RPMI7951 (cell line): ENCODE results near the gene DNAJC15. TPM values are rescaled to one million over a fixed set of nuclear protein-coding genes. Genes with fewer than 3 reads are reported as not detected.

Source experiments
- DNase-seq: peaks from one replicate; pipeline ENCODE4 v3.0.0-alpha.2; 2012; ENCODE audit warnings: low read depth
- total RNA-seq: library from RNA; depleted of rRNA; stranded (reverse); fragments of >200 nt; shearing (Covaris generic); gene quantifications from 2 replicates; pipeline ENCODE4 v1.2.3, GENCODE V29; 2014

The DNAJC15 gene
- total RNA-seq, 1 experiment from 2014 or later = 54.5 TPM

DNA sequence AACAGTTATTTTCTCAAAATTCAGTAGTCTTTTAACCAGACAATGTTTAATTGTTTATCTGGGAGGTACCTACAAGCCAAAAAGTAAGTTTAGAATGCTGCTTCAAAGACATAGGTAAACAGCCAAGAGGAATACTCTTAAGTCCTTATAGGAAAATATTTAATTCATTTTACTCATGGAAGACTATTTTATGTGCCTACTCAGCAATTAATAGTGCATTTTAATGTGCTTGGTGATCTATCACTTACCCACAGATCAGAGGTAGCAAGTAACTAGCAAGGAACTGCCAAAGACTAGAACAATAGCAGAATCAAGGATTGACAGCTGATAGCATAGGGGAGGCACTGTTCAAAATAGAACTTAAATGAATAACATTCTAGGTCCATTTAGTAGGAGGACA lies 60.4 kb downstream of the DNAJC15 start:
- no peak for DNase-seq

DNA sequence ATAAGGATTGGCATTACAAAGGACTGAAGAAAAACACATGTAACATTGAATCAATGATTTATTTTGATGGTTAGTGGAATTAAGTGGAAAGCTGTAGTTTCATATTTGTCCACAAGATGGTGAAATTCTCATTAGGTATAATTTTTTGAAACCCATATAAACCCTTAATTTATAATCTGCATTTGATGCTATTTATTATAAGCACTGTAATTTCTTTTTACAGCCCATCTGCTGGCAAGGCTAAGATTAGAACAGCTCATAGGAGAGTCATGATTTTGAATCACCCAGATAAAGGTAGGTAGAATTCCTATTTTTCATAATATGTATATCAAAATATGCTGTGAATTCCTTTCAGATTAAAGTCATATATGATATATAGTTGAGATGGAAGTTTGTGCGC lies 62.2 kb downstream of the DNAJC15 start:
- DNase-seq = peak; percentile 36

GRCh38 chr13:43086181-43086580 lies 62.8 kb downstream of the DNAJC15 start:
- DNase-seq = no peak

DNA sequence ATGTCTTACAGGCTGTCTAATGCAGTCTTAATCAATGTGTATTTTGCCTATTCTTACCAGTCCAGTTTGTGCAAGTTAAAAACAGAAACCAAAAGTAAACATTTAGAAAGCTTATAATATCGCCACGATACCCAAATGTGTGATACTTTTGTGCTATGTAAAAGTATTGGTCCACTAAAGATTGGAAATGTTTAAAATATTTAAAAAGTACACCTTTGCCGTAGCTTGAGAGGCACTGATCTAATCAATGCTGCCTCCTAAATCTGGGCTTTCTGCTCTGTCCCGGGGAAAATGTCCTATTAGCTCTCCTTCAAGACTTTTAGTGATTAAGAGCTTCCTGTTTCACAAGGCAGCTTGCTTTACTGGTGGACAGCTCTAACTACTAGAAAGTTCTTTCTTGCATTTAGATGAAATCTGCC lies 64.7 kb downstream of the DNAJC15 start:
- peak; percentile 20 for DNase-seq

DNA sequence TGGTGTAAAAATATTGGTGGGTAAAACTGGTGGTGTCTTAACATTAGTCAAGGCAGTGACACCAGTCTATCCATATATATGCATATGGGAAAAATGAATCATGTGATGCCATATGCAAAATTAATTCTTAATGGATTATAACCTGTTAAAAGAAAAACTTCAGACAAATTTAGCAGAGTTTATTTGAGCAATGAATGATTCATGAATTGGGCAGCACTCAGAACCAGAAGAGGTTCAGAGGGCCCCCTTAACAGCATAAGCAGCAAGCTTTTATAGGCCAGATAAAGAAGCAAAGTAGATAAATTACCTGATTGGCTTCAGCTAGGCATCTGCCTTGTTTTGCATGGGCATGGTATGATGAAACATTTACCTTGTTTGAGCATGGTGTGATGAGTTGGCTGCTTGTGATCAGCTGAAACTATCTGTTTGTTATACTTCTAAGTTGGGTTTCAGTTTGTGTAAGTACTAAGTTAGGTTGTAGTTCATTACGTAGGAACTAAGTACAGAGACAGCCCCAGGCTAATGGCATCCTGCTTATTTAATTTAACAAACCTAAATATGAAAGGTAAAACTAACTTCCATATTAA lies 66.6 kb downstream of the DNAJC15 start:
- no peak for DNase-seq

- DNase-seq = peak; percentile 18
Observed at GRCh38 chr13:43094901-43095300, 71.5 kb downstream of the DNAJC15 start.

DNA sequence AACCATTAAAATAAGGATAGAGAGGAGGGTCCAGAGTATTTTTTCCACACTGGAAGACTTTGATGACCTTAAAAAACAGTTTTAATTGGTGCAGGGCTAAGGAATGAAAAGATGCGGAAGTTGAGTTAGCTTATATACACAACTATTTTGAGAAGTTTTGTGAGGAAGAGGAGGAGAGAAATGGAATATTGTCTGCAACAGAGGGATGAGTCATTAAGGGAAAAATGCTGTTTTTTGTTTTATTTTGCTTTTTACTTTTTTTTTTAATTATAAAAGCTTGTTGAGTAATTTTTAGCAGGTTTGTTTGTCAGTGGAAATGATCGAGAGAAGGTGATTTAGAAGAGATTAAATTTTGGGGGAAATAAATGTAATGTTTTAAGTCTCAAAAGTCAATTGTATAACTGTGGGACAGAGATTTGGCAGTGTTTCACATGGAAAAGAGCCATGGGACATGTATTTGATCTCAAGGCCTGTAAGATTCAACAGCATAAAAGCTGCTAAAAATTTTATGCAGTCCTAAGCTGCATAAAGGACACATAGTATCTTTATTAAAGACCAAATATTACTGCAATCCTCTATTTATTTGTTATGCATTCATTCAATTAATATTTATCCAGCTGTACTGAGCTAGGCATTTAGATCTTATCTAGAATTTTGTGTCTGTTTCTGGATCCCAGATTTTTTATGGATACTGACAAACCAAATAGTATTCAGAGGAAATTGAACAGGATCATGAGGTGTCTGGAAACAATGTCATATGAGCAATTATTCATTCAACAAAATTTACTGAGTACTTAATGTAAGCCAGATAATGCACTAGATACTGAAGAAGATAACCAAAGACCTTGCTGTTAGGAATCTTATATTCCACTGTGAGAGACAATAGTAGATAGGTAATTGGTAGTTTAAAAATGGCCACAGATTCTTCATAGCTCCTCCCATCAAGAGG lies 72.7 kb downstream of the DNAJC15 start:
- DNase-seq = peak; percentile 37

DNA sequence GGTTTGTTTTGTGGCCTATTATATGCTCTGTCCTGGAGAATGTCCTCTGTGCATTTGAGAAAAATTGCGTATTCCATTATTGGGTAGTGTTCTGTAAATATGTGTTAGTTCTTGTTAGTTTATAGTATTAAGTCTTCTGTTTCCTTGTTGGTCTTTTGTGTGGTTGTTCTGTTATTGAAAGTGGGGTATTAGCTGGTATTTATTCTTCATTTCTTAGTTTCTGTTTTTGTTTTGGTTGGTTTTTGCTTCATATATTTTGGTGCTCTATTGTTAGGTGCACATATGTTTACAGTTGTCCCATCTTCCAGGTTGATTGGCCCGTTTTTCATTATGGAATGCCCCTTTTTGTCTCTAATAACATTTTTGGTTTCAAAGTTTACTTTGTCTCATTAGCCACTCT lies 77.3 kb downstream of the DNAJC15 start:
- no peak for DNase-seq

GRCh38 chr13:43102304-43102703 lies 78.9 kb downstream of the DNAJC15 start:
- DNase-seq = no peak

GRCh38 chr13:43107780-43108179 lies 84.4 kb downstream of the DNAJC15 start:
- no peak for DNase-seq

DNA sequence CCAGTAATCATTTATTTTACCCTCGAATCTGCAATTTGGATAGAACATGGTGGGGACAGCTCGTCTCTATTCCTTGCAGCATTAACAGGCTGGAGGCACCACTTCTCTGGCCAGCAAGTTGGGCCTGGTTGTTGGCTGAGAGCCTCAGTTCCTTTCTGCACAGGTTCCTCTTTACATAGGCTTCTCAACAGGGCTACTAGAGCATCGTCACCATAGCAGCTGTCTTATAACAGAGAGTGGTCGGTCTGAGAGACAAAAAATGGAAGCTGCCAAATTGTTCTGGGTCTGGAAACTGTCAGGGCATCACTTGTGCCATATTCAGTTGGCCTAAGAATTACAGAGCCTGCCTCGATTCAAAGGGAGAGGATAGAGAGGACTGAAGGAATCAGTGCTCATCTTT lies 86.7 kb downstream of the DNAJC15 start:
- DNase-seq = no peak

- no peak for DNase-seq
Observed at GRCh38 chr13:43110658-43111057, 87.3 kb downstream of the DNAJC15 start.

GRCh38 chr13:43111559-43112400 lies 88.4 kb downstream of the DNAJC15 start:
- DNase-seq = no peak

DNA sequence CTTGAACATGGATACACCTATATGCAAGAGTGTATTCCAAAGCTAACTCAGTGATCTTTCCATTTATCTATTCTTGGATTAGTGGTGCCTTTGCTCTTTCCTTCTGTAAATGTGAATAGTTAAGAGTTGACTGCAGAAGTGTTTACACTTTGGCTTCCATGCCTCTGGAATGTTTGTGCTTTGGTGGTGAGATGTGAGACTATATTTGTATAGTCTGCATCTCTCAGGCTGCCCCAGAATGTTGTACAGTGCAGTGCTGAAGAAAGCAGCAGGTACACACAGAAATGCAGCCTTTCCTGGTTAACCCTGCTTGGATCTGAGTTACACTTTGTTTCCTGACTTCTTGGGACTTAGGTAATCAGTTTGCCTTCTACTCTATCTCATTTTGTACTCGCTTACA lies 90.2 kb downstream of the DNAJC15 start:
- DNase-seq = no peak

GRCh38 chr13:43114504-43114903 lies 91.1 kb downstream of the DNAJC15 start:
- DNase-seq = no peak

- DNase-seq = no peak
Observed at GRCh38 chr13:43115141-43115540, 91.8 kb downstream of the DNAJC15 start.

GRCh38 chr13:43116242-43116641 lies 92.9 kb downstream of the DNAJC15 start:
- no peak for DNase-seq

GRCh38 chr13:43118521-43118920 lies 95.1 kb downstream of the DNAJC15 start:
- DNase-seq = no peak

DNA sequence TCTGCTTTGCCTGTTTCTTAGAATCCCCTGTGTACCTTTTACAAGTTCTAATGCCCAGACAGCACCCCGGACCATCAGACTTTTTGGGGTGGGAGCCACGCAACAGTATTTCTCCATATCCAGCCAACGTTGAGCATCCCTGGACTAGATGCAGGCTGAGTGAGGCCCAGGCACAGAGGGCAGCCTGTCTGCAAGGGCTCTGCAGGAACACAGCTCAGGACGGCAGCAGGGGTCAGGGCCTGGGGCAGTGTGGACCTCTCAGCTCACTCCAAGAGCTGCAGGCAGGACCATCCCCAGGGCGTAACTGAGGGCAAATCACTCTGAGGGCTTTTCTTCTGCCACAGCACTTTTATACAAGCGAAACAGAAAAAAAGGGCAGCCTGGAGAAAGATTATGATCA lies 95.8 kb downstream of the DNAJC15 start:
- no peak for DNase-seq

DNA sequence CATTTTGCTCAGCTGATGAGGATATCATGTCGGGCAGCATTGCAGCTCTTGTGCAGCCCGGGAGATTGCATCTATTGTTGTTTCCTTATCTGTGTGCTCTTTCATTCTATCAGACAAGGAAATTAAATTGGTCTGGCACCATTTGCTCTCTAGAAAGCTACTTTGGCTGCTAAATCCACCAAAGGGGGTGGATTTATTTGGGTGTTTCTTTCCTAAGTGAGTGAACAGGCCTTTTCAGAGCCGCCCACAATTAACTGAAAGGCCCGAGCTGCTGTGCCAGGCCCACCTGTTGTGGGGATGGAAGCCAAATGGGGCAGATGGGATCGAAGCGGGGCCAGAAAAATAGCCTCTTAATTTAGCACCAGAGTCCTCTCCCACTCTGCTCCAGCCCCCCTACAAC lies 99.4 kb downstream of the DNAJC15 start:
- DNase-seq = no peak

GRCh38 chr13:43123856-43124255 lies 100.5 kb downstream of the DNAJC15 start:
- no peak for DNase-seq

- DNase-seq = no peak
Observed at GRCh38 chr13:43124490-43124889, 101.1 kb downstream of the DNAJC15 start.
